GF-D8 (cell line): ENCODE results near the gene PLIN4.

Source experiments
- DNase-seq: peaks from one replicate; lab custom pipeline; 2025; lab: John Stamatoyannopoulos, UW

The PLIN4 gene

DNA sequence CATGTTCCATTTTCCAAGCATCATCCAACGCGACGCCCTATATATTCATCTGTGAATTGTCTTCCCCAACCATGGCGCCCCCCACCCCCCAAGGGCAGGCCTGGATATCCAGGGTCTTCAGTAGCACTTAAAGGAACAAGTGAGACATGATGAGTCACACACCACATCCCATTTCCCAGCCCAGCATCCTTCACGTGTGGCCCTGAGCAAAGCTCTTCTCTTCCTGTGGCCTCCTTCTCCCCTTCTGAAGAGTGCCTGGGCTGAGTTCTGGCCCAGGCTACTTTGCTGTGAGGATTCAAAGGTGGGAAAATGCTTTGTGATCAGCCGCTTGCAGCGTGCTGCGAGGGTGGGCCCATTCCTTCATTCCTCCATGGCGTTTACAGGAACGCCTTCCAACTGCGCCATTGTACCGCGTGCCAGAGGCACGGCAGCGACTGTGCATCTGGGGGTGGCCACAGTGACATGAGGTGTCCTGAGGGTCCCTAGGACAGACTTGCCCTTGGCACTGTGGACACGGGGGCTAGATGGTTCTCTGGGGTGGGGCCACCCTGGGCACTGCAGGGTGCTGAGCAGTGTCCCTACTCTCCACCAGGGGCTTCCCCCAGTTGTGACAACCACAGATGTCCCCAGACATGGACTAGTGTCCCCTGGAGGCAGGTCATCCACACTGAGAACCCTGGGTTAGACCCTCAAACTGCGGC lies 11.7 kb downstream of the PLIN4 start:
- no peak for DNase-seq

DNA sequence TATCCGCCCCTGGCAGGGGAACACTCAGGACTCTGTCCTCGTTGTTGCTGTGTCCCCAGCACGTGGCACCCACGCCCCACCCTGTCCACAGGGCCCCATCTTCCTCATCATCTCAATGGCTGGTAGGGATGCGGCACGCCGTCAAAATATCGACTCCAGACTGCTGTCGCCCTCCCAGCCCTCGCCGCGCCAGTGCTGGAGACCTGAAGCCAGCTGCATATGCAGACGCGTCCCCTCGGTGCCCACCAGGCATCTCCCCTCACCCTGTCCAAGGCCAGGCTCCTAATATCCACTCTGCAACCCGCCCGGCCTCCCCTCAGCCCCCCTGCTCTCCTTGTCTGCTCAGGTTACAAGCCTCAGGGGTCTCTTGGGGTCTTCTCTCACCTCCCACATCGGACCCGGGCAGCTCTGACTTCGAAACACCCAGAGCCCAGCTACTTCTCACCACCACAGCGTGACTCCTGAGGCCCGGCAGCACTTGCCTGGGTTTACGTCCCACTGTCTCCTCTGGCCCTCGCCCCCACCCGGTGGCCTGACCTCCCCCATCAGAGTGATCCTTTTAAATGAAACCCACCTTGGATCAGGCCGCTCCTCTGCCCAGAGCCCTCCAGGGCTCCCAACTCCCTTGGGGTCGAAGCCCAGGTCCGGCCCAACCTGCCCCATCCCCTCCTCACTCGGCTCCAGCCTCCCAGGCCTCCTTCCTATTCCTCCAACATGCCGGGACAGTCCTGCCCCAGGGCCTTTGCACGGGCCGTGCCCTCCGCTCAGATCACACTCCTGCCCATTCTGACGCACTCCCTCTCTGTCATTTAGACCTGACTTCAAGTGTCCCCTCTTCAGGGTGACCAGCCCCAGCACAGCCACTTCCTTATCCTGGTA lies 12.5 kb downstream of the PLIN4 start:
- DNase-seq: no peak

DNA sequence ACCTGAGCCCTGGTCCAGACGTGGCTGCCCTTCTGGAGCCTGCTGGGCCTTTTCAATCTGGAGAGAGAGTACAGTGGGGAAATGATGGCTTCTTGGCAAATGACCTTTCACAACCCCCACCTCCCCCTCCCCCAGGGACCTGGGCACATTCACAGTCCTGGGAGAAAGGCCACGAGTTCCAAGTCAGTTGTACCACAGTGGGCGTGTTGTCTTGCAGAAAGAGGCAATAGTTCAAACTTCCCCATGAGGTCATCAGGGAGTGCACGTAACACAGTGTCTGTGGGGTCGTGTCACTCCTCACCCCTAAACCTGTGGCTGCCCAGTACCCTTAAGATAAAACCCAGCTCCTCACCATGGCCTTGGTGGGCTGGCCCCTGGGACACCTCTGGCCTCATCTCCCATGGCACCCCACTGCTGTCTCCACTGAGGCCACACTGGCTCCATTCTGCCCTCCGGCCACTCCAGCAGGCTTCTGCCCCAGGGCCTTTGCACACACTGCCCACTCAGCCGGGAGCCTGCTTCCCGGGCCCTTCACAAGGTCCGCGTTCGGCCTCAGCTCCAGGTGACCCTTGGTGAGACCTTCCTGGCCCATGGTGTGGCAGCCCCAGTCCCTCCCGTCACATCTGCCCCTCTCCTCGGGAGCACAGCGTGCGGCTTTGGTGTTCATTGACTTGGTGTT lies 13.3 kb downstream of the PLIN4 start:
- DNase-seq: no peak

DNA sequence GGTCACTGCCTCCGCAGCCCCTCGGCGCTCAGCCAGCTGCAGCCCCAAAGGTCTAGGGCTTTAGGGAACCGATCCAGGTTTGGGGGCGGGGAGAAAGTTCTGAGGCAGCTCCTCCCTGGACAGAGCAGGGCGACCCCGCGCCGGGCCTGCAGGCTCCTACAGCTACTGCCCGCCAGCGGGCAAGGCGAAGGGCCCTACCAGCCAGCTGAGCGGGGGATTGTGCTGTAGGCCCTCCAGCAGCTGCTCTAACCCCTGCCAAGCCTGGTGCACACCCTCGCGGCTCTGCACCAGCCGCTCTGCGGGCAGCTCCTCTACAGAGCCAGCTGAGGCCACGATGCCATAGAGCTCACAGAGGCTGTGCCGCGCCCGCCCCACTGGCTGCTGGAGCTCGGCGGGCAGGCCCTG lies 14.0 kb downstream of the PLIN4 start:
- no peak for DNase-seq

DNA sequence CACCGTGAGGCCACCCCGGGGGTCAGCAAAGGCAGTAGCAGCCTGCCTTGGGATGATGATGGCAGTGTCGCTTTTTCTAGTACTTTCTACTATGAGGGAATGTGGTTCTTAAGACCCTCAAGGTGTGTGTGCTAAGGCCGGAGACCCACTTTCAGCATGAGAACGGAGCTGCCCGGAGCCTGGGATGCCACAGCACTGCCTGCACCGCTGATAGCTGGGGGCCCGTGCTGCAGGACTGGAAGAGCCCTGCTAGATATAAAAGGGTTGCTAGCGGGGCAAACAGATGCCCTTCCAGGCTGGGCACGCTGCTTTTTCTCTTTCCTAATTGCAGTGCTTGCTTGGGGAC lies 14.5 kb downstream of the PLIN4 start:
- DNase-seq: no peak

DNA sequence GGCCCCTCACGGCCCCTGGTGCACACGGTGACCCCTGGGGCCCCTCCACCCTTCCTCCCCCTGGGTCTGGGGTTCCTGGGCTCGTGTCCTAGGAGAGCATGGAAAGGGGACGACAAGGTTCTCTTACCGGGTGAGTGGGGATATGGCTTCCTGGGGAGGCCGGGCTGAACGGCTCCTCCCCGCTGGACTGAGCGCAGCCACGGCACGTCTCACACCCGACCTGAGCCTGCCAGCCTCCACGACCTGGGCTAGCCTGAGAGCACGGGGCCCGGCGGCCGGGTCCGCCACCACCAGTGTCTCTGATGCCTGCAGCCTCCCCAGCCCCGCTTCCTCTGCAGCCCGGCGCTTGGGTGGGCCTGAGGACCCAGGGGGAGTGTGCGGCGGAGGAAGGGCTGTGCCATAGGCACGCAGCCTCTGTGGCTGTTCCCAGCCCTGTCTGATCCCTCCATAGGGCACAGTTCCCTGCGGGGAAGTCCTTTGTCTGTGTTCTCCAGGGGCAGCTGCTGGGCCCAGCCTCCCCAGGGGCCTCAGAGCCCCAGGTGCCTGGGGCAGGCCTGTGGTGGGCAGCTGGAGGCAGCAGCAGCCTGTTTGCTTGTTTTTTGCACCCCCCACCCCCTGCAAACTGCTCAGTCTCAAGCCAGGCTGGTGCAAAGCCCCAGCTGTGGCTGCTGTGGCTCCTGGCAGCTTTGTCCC lies 15.0 kb downstream of the PLIN4 start:
- DNase-seq: no peak

DNA sequence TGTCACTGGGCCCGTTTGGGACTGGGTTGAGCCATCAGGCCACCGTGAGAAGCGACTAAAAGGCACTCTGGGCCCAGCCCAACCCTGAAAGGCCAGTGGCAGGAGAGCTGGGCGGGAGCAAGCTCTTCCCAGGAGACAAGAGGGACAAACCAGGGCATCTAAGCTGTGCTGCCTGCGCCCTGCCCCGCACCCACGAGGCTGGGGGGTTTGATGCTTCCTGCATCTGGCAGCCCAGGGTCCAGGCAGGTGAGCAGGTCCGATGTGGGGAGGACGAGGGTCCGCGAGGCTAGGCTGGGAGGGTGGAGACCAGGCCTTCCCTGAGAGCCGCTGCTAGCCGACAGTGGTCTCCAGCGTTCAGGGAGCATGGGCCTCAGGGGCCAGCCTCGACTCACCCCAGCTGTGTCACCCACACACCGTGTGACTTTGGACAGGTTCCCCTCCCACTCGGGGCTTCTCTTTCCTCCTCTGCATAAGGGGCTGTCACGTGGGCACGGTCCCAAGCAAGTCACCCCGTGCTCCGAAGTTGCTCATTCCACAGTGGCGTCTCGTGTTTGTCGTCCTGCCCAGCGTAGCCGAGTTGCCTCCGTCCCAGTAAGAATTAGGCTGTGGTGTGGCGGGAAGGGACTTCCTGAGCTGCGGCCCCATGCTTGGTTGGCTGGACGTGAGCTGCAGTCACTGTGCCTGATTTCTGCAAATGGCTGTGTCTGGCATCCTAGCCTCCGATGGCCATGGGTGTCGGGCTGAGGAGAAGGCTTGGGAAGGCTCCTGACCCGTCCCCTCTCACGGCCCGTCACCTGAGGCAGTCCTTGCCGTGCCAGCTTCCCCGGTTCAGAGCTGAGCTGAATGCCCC lies 15.8 kb downstream of the PLIN4 start:
- DNase-seq: no peak

DNA sequence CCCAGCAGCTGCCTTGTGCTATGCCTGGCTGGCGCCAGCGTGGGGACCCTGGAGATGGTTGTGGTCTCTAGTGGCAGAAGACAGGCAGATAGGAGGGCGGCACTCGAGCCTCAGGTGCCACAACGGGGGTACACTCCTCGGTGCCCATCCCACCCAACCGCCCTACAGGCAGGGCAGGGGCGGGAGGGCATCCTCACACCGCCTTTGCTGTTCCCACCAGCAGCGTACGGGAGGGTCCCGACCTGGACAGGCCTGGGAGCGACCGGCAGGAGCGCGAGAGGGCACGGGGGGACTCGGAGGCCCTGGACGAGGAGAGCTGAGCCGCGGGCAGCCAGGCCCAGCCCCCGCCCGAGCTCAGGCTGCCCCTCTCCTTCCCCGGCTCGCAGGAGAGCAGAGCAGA lies 16.6 kb downstream of the PLIN4 start:
- no peak for DNase-seq

DNA sequence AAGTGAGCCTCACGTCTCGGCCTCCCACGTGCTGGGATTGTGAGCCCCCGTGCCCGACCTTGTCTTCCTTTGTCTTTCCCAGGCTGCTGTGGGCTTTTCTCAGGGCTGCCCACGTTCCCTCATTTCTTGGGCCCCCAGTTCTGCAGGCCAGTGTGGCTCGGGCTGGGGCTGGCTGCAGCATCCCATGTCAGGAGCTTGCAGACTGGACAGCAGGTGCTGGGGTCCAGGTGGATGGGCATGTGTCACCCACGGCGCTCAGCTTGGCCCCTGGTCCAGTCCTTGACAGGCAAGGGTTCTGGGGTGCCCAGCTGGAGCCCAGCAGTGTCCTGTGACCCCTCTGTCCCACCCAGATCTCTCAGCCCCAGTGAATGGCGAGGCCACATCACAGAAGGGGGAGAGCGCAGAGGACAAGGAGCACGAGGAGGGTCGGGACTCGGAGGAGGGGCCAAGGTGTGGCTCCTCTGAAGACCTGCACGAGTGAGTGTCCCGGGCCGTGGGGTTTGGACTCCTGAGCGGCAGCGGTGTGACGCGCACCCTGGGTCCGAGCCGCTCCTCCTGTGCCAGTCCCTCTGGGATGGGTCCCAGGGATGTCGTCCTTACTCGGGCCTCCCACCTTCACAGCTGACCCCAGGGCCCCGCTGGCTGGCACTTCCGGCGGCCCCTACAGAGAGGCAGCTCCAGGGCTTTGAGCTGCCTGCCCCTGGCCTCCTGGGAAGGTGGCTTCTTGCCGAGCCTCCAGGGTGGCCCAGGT lies 17.3 kb downstream of the PLIN4 start:
- no peak for DNase-seq

DNA sequence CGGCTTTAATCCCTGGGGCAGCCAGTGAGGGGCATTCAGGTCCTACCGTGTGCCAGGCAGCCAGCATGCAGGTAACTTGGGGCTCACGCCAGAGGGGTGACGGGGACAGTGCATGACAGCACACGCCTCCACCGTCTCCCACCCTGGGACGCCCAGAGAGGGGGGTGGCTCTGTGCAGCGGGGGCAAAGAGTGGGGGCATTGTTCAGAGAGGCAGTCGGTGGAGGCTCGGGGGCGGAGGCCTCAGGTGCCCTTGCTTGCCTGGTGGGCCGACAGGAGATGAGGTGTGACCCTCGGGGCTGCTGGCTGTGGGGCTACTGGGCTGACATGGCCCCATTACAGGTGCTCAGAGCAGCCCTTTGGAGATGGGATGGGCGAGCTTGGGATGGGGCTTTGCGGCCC lies 18.4 kb downstream of the PLIN4 start:
- DNase-seq: no peak

DNA sequence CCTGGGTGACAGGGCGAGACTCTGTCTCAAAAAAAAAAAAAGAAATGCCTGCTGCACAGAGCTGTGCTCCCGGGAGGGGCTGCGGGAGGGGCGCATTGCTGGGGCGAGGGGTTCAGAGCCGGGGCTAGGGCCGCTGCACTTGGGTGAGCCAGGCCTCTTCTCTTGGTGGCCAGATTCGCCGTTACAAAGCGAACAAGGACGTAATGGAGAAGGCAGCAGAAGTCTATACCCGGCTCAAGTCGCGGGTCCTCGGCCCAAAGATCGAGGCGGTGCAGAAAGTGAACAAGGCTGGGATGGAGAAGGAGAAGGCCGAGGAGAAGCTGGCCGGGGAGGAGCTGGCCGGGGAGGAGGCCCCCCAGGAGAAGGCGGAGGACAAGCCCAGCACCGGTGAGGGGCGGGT lies 19.0 kb downstream of the PLIN4 start:
- no peak for DNase-seq

DNA sequence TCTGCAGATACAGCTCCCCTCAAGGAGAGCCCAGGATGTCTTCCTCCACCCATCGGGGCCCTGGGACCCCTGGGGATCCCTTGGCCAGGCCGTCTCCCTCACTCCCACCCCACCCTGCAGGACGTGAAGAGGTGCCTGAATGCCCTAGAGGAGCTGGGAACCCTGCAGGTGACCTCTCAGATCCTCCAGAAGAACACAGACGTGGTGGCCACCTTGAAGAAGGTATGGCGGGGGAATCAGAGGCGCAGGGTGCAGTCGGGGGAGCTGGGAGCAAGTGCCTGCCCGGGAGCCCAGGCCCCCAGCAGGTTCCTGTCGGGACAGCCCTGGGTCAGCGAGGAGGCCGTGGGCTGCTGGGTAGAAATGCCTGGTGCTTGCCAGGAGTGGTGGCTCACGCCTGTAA lies 19.6 kb downstream of the PLIN4 start:
- no peak for DNase-seq

DNA sequence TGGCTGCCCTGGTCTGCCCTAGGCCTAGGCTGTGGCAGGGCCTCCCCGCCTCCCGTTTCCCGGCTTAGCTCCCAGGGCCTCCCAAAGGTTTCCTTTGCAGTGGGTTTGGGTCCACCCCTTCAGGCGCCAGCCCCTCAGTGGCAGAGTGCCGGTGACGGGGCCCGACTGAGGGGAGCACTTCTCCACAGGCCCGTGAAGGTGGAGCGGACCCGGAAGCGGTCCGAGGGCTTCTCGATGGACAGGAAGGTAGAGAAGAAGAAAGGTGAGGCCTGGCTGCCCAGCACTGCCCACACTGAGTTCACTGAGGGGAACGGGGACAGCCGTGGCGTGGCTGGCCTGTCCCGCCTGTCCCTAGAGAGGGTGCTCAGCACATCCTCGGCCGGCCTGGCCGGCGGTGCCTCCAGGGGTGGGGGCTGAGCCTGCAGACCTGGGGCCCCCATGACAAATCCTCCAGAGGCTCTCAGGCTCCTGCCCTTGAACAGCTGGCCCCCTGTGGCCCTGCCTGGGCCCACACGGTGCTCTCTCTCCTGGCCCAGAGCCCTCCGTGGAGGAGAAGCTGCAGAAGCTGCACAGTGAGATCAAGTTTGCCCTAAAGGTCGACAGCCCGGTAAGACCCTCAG lies 20.4 kb downstream of the PLIN4 start:
- no peak for DNase-seq

DNA sequence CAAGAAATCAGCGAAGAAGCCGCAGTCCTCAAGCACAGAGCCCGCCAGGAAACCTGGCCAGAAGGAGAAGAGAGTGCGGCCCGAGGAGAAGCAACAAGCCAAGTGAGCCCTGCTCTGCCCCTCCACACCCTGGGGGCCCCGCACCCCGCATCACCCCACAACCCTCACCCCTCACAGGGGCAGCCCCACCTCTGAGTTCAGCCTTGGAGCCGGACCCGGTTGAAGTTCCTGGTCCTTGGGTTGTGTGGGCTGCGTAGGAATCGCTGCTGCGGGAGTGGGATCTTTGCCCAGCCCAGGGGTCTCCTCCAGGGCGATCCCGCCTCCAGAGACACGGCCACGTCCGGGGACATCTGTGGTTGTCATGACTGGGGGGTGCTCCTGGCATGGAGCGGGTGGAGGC lies 22.0 kb downstream of the PLIN4 start:
- no peak for DNase-seq

DNA sequence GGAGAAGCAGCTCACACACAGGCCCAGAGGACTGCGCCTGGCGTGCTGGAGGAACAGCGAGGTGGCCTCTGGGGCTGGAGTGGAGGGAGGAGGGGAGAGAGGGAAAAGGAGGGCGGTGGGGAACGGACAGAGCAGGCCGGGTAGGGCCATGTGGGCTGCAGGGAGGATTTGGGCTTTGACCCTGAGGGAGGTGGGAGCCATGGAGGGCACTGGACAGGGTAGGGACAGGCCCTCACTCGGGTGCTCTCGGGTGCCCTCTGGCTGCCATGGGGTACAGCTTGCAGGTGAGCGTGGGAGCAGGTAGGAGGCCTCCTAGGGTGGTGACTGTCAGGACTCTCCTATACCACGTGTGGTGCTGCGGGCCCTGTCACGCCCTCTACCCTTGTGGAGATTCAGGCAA lies 22.8 kb downstream of the PLIN4 start:
- no peak for DNase-seq

DNA sequence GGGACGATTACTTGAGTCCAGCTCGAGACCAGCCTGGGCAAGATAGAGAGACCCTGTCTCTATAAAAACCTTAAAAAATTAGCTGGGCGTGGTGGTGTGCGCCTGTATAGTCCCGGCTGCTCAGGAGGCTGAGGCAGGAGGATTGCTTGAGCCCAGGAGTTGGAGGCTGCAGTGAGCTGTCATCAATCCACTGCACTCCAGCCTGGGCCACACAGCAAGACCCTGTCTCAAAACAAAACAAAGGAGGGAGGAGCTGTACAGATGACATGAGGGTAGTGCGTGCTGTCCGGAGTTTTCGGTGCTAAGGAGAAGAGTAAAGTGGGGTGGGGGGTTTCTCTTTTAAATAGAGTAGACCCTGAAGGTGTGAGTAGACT lies 23.6 kb downstream of the PLIN4 start:
- DNase-seq: no peak

DNA sequence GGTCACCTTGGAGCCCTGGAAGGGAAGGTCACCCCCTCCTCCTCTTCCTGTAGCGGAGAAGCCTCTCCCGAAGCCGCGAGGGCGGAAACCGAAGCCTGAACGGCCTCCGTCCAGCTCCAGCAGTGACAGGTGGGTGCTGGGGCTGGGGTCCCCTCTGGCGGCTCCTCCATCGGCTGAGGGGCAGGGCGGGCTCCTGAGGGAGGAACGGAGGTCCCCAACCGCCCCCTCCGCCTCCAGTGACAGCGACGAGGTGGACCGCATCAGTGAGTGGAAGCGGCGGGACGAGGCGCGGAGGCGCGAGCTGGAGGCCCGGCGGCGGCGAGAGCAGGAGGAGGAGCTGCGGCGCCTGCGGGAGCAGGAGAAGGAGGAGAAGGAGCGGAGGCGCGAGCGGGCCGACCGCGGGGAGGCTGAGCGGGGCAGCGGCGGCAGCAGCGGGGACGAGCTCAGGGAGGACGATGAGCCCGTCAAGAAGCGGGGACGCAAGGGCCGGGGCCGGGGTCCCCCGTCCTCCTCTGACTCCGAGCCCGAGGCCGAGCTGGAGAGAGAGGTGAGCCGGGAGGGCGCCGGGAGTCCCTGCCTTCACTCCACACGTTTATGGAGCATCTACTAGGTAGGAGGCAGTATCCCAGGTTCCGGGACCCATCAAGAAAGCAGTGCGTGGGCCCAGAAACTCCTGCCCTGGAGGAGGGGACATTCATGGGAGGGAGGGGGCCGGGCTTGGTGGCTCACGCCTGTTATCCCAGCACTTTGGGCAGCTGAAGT lies 24.2 kb downstream of the PLIN4 start:
- no peak for DNase-seq

DNA sequence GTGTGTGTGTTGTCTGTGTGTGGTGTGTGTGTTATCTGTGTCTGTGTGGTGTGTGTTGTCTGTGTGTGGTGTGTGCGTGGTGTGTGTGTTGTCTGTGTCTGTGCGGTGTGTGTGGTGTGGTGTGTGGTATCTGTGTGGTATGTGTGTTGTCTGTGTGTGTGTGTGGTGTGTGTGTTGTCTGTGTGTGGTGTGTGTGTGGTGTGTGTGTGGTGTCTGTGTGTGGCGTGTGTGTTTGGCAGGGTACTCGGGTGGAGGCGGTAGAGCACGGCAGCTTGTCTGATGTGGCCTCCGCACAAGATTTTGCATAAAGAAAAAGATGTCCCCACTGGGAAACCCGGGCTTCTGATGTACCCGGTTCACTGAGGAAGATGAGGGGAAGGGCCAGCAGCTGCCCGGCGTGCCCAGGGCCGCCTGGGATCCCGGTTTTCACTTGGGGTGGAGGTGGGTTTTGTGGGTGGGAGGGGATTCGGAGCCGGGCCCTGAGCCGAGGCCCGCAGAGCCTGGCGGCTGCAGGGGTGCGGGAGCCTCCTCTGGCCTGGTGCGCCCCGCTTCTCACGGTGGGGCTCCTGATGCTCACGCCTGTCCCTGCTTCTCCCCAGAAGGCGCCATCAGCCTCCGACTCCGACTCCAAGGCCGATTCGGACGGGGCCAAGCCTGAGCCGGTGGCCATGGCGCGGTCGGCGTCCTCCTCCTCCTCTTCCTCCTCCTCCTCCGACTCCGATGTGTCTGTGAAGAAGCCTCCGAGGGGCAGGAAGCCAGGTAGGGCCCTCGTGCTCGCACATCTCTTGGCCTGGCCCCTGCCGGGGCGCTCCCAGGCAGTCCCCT lies 25.0 kb downstream of the PLIN4 start:
- no peak for DNase-seq
